Renal cortex interstitium (tissue), 11 donors: ENCODE data around the gene ZDHHC18. TPM values are rescaled to one million over a fixed set of nuclear protein-coding genes. Genes with fewer than 3 reads are reported as not detected.

ENCODE experiments used
- DNase-seq, 11 donors: peaks; one replicate each; pipeline ENCODE4 v3.0.0-alpha.2; 2013; ENCODE audit warnings: low read depth in 9 of 11, low spot score in 4 of 11; ENCODE audit errors: extremely low read depth in 1 of 11
- polyA plus RNA-seq, 3 donors: library from polyadenylated mRNA; unstranded; fragments of 120-200 nt; gene quantifications; one replicate each; pipeline ENCODE4 v1.2.1, GENCODE V29; 2013; ENCODE audit not compliant: insufficient read length in 3 of 3

The ZDHHC18 gene
- polyA plus RNA-seq, 3 donors, result 18.2 to 24.6 (median 23.2) TPM

- DNase-seq, result no peak
These were observed 22.0 kb downstream of the ZDHHC18 start for GRCh38 chr1:26848499-26848898.

GRCh38 chr1:26848941-26849774, 22.7 kb downstream of the ZDHHC18 start:
- DNase-seq, result no peak

- no peak for DNase-seq
These were observed 24.7 kb downstream of the ZDHHC18 start for GRCh38 chr1:26851106-26851684.

- DNase-seq, result no peak
These were observed 26.2 kb downstream of the ZDHHC18 start for GRCh38 chr1:26852701-26853100.

GRCh38 chr1:26853156-26853555, 26.7 kb downstream of the ZDHHC18 start:
- peak in 8 of 11 donors; percentile 42 to 74 (median 50) for DNase-seq

- no peak for DNase-seq
These were observed 27.1 kb downstream of the ZDHHC18 start for GRCh38 chr1:26853600-26853999.

GRCh38 chr1:26854906-26855305, 28.4 kb downstream of the ZDHHC18 start:
- no peak for DNase-seq

- no peak for DNase-seq
These were observed 29.1 kb downstream of the ZDHHC18 start for GRCh38 chr1:26855636-26856035.

GRCh38 chr1:26856181-26856580, 29.7 kb downstream of the ZDHHC18 start:
- DNase-seq, result no peak

GRCh38 chr1:26856604-26857469, 30.3 kb downstream of the ZDHHC18 start:
- DNase-seq, result no peak

GRCh38 chr1:26857473-26858060, 31.1 kb downstream of the ZDHHC18 start:
- no peak for DNase-seq

GRCh38 chr1:26858160-26858559, 31.7 kb downstream of the ZDHHC18 start:
- DNase-seq, result no peak

GRCh38 chr1:26858891-26859640, 32.6 kb downstream of the ZDHHC18 start:
- no peak for DNase-seq

GRCh38 chr1:26861286-26861701, 34.8 kb downstream of the ZDHHC18 start:
- no peak for DNase-seq

- DNase-seq, result no peak
These were observed 35.4 kb downstream of the ZDHHC18 start for GRCh38 chr1:26861889-26862378.

- no peak for DNase-seq
These were observed 36.5 kb downstream of the ZDHHC18 start, which contains the start of gene SFN for GRCh38 chr1:26862781-26863684. Gene SFN, plus strand, starts transcription at chr1:26863149. Its CDS starts 64 bp downstream, at chr1:26863213.

- DNase-seq, result no peak
These were observed 37.2 kb downstream of the ZDHHC18 start for GRCh38 chr1:26863685-26864077.
